GM12873 (cell line): ENCODE measurements around the gene TAF6.

Experiments used
- TF ChIP-seq, protein P1 (sequence below): IDR thresholded peaks from 2 replicates; pipeline ENCODE4 v1.5.1; 2012; ENCODE audit warnings: low read depth, mild to moderate bottlenecking, moderate library complexity, low read length, control low read depth; ENCODE audit not compliant: insufficient read depth; ENCODE audit errors: missing control alignments

The TAF6 gene

GRCh38 chr7:100119072-100119969 lies at the start of gene TAF6, which contains the start of gene CNPY4:
TAF6 (minus strand) TSS chr7:100119358; CDS start chr7:100114209, 5,149 bp downstream.
CNPY4 (plus strand) TSS chr7:100119634; CDS start chr7:100119745, 111 bp downstream.
- TF ChIP-seq, protein P1, sequence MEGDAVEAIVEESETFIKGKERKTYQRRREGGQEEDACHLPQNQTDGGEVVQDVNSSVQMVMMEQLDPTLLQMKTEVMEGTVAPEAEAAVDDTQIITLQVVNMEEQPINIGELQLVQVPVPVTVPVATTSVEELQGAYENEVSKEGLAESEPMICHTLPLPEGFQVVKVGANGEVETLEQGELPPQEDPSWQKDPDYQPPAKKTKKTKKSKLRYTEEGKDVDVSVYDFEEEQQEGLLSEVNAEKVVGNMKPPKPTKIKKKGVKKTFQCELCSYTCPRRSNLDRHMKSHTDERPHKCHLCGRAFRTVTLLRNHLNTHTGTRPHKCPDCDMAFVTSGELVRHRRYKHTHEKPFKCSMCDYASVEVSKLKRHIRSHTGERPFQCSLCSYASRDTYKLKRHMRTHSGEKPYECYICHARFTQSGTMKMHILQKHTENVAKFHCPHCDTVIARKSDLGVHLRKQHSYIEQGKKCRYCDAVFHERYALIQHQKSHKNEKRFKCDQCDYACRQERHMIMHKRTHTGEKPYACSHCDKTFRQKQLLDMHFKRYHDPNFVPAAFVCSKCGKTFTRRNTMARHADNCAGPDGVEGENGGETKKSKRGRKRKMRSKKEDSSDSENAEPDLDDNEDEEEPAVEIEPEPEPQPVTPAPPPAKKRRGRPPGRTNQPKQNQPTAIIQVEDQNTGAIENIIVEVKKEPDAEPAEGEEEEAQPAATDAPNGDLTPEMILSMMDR: peak; percentile 6

- TF ChIP-seq, protein P1: no peak
Measured at GRCh38 chr7:100167912-100168323, 48.8 kb upstream of the TAF6 start.

- TF ChIP-seq, protein P1: no peak
Measured at GRCh38 chr7:100166970-100167911, 48.1 kb upstream of the TAF6 start.

GRCh38 chr7:100166317-100166940 lies 47.3 kb upstream of the TAF6 start:
- TF ChIP-seq, protein P1: no peak

GRCh38 chr7:100163871-100164270 lies 44.7 kb upstream of the TAF6 start:
- TF ChIP-seq, protein P1: no peak

- TF ChIP-seq, protein P1: no peak
Measured at GRCh38 chr7:100163006-100163531, 43.9 kb upstream of the TAF6 start.
